ENCODE measurements around the gene CHAC1.
"Not testable (repeated sequence)": the region's sequence is repeated elsewhere in the genome, so short reads cannot be mapped to it uniquely, and the experiment has no call there.

The CHAC1 gene

GRCh38 chr15:40938536-40938870 lies 14.8 kb upstream of the CHAC1 start:
- DNase-seq: no peak

GRCh38 chr15:40940296-40940801 lies 12.9 kb upstream of the CHAC1 start:
- no peak for DNase-seq

GRCh38 chr15:40941068-40941527 lies 12.2 kb upstream of the CHAC1 start:
- no peak for DNase-seq

DNA sequence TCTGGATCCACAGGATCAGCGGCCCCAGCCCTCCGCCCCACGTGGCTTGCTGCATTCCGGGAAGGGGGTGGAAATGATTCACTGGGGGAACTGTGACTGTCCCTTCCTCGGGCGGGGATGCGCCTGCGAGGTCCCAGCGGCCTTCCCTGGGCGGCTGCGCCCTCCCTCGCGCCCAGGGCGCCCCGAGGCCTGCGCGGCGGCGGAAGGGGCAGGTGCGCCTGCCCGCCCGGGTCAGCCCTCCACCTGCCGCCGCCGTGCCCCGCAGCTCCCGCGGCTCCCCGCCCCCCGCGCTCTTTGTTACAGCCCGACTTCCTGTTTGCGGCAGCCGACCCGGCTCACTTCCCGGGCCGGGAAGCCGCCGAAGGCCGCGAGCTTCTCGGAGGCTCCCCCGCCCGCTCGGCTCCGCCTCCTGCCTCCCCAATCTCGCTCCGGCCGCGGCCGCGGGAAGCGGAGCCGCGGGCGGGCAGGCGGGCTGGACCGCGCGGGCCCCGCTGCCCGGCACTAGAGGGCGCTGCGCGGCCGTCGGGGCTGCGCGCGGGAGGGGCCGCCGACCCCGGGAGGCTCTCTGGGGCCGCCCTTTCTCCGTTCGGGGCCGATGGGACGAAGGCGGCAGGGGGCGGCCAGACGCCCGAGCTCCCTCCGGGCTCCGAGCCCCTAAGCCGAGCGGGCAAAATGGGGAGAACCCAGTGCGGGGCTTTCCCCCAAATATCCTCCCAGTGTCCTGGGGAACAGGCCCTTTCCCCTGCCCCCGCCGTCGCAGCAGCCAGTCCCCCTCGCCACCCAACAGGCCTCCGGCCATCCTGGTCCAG lies 11.5 kb upstream of the CHAC1 start:
- DNase-seq: no peak

DNA sequence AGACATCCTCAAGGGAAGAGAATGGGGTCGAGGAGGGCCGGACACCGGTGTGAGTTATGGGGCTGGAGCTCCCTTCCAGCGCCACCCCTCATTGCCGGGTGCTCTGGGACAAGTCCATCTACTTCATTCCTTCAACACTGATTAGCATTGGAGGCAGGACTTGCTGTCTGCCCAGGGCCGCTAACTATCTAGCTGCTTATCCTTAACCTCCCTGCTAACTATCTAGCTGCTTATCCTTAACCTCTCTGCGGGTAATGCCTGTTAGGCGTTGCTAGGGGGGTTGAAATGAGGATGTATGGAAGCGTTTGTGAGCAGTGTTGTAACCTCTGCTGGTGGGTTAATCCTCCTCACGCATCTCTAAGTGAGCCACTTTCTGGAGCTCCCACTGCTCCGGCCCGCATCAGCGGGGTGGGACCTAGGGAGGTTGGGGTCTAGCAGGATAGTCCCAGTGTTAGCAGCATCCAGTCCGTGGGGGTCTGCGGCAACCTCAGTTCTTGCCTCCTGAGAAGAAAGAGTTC lies 10.9 kb upstream of the CHAC1 start:
- no peak for DNase-seq

DNA sequence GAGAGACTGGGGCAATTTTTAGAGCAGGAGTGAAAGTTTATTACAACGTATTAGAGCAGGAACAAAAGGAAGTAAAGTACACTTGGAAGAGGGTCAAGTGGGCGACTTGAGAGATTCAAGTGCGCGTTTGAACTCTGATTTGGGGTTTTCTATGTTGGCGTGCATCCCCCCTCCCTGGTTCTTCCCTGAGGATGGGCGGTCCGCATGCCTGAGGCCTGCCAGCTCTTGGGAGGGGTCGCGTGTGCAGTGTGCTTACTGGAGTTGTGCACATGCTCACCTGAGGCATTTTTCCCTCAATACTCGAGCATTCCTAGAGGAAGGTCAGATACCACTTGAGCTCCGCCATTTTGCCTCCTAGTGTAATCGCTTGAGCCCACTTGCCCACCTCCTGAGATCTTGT lies 10.4 kb upstream of the CHAC1 start:
- no peak for DNase-seq

DNA sequence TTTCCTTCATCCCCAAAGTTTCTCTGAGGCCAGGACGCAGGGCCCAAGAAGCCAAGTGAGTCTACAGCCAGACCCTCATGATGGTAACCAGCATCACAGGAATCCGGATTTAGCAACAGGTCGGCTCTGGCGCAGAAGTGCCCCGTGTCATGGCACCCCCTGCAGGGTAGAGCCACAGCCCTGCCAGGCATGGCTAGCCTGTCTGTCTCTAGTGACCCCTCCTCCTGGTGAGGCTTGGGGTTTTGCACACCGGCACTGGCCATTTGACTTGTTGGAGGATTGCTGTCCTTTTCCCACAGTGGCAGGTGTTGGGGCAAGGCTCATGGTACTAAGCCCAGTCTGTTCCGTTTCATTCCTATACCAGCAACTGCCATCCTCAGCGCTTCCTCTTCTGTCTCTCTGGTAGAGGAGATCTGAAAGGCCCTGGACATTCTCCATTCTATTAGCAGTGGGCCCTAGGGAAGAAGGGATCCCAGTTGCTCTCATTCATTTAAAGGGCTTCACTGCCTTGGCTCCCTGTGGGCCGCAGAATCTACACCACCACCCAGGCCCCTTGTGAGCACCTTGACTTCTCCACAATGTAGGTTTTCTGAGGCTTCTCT lies 9.4 kb upstream of the CHAC1 start:
- DNase-seq: no peak

GRCh38 chr15:40944510-40945296 lies 8.6 kb upstream of the CHAC1 start:
- DNase-seq: no peak

DNA sequence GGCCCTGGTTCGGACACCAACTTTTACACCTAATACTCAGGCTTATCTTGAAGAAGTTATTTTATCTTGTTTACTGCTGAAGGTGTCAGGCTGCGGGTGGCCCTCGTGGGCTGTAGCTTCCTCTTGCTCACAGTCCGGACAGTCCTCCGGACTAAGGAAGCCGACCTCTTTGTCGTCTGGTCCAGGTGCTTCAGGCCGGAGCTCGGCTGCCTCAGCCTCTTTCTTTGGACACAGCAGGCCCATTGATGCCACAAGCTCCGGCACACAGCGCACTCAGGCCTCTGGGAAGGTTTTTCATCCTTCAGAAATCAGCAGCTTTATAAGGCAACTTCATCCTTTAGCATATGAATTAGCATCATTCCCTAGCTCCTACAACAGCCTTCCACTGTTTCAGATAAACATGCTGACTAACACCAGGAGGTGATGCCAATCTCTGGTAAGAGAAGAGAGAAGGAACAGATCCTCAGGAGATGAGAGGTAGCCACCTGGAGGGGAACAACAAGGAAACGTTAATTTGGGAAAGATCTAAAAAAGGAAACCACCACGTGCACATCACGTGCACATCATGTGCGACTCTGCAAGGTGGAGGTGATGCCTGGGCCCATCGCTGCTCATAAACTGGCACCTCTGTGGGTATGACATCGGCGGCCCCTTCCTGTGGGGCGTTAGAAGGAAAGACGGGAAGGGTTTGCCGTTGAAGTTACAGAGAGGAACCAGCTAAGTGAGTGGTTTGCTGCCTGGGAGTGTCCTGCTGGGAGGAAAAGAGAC lies 4.4 kb upstream of the CHAC1 start:
- DNase-seq: no peak

- DNase-seq: no peak
These were observed 3.5 kb upstream of the CHAC1 start for GRCh38 chr15:40949756-40950207.

GRCh38 chr15:40951764-40952163 lies 1.5 kb upstream of the CHAC1 start:
- DNase-seq: no peak

DNA sequence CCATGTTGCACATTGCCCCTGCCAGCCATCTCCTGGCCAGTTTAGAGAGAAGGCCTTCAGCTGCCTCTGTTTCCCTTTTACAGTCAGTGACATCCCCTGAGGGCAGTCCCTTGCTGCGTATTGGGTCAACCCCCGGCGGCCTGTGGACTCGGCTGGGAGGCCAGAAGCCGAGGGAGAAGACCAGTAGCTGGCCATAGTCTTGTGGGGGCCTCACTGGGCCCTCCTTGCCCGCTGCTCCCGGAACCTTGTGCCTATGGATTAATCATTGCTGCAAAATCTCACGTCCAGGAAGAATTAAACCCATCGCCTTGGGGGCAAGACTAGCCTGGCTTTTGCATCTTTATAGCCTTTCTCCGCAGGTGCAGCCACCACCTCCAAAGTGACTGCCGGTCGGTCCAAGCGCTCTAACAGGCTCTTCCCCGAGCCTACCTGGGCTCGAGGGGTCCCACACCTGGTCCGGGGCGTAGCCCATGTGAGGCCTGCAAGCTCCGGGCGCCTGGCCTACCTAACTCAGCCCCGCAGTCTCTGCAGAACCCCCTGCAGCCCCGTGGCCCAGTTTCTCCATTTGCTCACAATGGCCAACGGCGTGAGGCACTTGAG lies 870 bp upstream of the CHAC1 start:
- no peak for DNase-seq

DNA sequence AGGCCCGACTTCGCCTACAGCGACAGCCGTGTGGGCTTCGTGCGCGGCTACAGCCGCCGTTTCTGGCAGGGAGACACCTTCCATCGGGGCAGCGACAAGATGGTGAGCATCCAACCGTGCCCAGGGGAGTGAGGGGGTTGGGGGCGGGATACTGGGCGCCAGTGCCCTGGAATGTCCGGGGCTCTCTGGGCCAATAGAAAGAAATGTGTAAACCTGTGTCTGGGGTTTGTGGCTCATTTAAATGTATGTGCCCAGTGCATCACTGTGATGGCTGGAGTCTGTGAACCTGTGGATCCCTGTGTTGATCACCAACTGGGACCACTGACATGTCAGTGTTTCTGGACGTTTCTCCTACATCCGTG lies 423 bp downstream of the CHAC1 start:
- DNase-seq: no peak

DNA sequence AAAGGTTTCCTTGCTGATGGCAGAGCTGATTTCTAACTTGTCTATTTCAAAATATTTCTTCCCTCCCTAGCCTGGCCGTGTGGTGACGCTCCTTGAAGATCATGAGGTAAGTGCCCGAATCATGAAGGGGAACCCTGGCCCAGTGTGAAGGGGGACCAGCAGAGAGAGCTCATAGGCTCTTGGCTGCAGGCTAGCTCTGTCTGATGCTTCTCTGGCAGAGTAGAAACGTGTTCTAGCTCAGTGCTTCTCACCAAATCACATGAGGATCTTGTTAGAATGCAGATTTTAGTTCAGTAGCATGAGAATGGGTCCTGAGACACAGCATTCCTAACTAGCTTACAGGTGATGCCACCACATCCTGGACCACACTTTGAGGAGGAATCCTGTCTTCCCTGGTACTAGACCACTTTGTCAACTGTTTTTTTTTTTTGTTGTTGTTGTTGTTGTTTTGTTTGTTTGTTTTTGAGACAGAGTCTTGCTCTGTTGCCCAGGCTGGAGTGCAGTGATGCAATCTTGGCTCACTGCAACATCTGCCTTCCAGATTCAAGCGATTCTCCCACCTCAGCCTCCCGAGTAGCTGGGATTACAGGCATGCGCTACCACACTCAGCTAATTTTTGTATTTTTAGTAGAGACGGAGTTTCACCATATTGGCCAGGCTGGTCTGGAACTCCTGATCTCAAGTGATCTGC lies 1.0 kb downstream of the CHAC1 start:
- DNase-seq: not testable (repeated sequence)

DNA sequence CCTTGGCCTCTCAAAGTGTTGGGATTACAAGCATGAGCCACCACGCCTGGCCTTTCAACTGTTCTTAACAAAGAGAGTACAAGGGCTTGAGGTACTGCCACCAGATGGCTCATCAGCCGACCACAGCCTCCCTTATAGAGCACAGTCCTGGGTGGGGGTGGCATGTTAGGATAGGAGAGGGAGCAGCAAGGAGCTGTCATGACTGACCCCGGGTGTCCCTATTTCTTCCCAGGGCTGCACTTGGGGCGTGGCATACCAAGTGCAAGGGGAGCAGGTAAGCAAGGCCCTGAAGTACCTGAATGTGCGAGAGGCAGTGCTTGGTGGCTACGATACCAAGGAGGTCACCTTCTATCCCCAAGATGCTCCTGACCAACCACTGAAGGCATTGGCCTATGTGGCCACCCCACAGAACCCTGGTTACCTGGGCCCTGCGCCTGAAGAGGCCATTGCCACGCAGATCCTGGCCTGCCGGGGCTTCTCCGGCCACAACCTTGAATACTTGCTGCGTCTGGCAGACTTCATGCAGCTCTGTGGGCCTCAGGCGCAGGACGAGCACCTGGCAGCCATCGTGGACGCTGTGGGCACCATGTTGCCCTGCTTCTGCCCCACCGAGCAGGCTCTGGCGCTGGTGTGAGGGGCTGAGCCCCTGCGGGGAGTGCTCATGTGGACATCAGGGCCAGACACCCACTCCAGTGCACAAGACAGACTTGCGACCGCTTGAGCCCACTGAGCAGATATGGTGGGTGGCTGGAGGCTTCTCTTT lies 2.1 kb downstream of the CHAC1 start:
- no peak for DNase-seq

- no peak for DNase-seq
These were observed 2.8 kb downstream of the CHAC1 start for GRCh38 chr15:40955930-40956540.

DNA sequence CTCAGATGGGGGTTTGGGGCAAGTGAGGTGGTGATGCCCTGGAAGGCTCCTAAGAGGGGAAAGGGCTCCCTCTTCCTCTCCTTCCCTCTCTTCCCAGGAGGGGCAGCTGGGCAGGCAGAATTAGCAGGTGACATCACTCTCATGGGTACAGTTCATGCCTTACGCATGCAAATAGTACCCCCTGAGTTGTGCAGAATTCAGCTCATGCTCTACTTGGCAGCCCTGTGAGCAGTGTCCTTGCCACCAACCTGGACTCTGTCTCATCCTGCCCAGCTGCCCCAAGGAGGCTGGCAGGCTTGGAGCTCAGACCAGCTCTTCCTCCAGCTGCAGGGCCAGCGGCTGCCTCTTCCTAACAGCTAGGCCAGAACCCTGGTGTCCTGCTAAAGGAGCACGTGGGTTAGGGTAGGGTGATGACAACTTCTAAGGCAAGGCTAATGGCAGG lies 3.3 kb downstream of the CHAC1 start:
- no peak for DNase-seq

DNA sequence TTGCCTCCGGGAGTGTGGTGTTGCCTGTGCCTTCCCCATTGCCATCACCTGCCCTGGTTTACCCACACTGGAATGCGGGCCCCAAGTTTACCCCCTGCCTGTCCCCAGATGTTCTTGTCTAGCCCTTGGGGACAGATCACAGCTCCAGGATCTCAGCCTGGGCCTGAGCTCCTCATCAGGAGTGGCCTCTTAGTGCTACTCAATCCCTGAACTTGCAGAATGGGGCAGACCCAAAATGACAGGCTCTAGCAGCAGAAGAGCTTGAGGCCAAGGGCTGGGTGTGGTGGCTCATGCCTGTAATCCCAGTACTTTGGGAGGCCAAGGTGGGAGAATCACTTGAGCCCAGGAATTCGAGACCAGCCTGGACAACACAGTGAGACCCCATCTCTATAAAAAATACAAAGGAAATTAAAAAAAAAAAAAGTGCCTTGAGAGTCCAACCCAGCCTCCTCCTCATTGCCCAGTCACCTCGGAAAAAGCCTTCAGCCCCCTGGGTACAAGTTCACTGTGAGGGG lies 3.8 kb downstream of the CHAC1 start:
- no peak for DNase-seq

- DNase-seq: no peak
These were observed 4.3 kb downstream of the CHAC1 start for GRCh38 chr15:40957581-40958051.

DNA sequence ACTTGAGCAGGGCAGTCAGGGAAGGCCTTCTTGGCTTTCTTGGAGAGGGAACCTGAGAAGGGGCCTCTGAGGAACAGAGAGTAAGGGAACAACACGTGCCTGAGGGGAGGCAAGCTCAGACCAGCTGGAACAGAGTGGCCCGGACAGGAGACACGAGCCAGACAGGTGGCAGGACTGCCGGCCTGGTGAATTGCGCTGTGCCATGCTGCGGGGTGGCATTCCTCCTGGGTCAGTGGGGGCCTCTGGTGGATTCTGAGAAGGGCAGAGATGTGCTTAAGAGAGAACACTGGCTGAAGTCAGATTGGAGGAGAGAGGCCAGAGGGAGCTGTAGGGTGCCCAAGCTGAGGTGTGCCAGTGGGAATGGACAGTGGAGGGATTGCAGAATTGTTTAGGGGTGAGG lies 4.9 kb downstream of the CHAC1 start:
- DNase-seq: no peak
